Measurements from ENCODE around the gene BACH1. TPM values are rescaled to one million over a fixed set of nuclear protein-coding genes. Genes with fewer than 3 reads are reported as not detected.

The BACH1 gene
- total RNA-seq, 4 donors from 2014 or later: 35.0 to 101 (median 49.8) TPM

DNA sequence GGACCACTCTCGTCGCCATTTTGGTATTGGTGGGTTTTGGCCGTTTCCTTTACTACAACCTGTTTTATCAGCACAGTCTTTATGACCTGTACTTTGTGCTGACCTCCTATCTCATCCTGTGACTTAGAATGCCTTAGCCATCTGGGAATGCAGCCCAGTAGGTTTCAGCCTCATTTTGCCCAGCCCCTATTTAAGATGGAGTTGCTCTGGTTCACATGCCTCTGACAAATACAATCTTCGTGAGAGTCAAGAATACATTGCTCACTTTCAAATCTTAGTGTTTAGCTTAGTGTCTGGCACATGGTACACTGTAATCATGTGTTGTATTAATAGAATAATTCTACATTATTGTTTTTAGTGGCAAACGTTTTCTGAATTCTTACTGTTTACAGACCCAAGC lies 88.9 kb downstream of the BACH1 start:
- TF ChIP-seq, protein P1, sequence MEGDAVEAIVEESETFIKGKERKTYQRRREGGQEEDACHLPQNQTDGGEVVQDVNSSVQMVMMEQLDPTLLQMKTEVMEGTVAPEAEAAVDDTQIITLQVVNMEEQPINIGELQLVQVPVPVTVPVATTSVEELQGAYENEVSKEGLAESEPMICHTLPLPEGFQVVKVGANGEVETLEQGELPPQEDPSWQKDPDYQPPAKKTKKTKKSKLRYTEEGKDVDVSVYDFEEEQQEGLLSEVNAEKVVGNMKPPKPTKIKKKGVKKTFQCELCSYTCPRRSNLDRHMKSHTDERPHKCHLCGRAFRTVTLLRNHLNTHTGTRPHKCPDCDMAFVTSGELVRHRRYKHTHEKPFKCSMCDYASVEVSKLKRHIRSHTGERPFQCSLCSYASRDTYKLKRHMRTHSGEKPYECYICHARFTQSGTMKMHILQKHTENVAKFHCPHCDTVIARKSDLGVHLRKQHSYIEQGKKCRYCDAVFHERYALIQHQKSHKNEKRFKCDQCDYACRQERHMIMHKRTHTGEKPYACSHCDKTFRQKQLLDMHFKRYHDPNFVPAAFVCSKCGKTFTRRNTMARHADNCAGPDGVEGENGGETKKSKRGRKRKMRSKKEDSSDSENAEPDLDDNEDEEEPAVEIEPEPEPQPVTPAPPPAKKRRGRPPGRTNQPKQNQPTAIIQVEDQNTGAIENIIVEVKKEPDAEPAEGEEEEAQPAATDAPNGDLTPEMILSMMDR (IDR thresholded peaks at IDR 0.05): no peak
- no peak for ATAC-seq (ENCODE audit: low FRiP score)
- DNase-seq (ENCODE audit: low spot score): no peak

DNA sequence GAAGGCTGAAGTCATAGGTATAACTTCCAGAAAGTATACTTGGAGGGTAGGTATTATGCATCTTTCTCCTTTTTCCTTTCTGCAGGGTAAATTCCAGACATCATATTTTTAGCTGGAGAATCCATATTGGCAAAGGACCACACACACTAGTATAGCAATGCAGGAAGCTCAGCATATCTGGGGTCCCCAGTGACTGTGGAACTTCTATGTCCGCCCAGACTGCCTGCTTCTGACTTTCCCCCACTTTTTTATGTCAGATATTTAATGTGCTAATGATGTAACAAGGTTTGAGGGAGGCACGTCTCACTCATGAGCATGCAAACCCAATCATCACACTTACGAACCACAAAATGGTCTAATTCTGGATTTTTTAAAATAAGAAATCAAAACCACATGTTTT lies 90.4 kb downstream of the BACH1 start:
- ATAC-seq (ENCODE audit: low FRiP score): no peak
- TF ChIP-seq, protein P1 (IDR thresholded peaks at IDR 0.05): no peak
- no peak for DNase-seq (ENCODE audit: low spot score)

DNA sequence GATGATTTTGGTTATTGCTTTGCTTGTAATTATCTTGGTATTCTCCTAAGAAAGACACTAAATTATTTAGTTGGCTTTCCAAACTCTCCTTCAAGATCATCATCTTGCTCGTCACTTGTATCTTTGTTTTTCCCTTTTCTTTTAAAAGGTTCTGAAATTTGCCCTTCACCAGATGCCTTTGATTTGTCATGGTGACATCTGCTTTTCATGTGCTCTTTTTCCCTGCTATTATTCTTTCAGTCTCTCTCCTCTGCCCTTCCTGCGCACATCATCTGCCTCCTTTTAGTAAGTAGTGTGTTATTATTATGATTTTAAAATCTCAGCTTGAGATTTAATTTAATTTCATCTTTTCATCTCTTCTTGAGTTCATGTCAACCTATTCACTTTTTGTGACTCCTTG lies 92.1 kb downstream of the BACH1 start:
- DNase-seq (ENCODE audit: low spot score): no peak
- TF ChIP-seq, protein P1 (IDR thresholded peaks at IDR 0.05): no peak
- no peak for ATAC-seq (ENCODE audit: low FRiP score)

DNA sequence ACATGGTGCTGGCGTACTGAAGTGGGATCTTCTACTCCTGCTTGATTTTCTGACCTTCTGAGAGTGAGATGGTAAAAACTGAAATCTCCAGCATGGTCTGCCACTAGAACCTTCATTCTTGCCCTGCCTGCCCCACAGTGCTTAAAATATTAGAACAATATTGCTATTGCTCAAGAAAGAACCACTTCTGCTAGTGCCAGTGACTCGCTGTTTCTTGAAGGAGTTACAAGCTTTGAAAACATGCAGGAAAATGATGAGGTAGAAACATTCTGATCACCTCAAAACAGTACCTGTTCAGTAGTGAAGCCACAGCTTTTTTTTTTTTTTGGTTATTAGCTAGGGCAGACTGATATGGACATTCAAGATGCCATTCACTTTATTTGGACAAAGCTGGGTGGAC lies 95.3 kb downstream of the BACH1 start:
- TF ChIP-seq, protein P1 (IDR thresholded peaks at IDR 0.05): no peak
- DNase-seq (ENCODE audit: low spot score) (no peak), ATAC-seq (ENCODE audit: low FRiP score) (no peak)

Other genes starting within 250 kb of the BACH1 start
- gene CCT8, start 225.3 kb upstream of the BACH1 start, total RNA-seq: 100 to 1,000 TPM in 3 of 4 donors, 10 to 100 TPM in 1; 68.9 to 132 (median 113) TPM
- gene MAP3K7CL, start 168.3 kb upstream of the BACH1 start, total RNA-seq: 1 to 10 TPM; 5.1 to 7.1 (median 5.9) TPM

Data from omental fat pad (tissue), 4 donors.